Measurements from ENCODE around the gene RXRA.

DNA sequence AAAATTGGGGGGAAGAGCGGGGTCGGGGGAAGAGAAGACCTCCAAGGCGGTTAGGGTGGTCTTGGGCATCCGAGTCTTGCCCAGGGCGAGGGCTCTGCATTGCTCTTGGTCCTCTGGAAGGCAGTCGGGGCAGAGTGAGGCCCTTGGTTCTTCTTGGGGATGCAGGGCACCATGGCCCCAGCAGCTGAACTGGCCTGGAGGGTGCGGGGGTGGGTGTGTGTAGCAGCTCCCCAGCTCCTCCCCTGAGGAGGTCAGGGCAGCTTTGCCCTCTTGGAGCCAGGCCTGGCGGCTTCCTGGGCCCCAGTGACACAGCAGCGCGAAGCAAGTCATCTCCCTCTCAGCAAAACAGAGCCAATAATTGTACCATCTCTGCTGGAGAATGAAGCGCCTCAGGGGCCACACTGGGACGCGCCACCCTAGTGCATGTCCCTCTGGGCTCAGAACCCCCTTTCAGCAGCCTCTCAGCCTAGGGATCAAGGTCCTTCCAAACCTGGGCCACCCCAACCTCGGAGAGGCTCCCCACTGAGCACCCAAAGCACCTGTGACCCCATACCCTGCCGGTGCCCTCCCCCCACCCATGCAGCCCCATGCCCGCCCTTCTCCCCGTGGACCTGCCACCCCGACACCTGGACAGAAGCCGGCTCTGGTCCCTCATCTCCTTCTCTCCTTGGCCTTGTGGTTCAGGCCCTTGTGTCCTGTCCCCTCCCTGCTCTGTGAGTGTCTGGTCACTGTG lies 10.4 kb upstream of the RXRA start:
- no peak for TF ChIP-seq POLR2AphosphoS5 (IDR thresholded peaks at IDR 0.05)
- TF ChIP-seq, protein P1, sequence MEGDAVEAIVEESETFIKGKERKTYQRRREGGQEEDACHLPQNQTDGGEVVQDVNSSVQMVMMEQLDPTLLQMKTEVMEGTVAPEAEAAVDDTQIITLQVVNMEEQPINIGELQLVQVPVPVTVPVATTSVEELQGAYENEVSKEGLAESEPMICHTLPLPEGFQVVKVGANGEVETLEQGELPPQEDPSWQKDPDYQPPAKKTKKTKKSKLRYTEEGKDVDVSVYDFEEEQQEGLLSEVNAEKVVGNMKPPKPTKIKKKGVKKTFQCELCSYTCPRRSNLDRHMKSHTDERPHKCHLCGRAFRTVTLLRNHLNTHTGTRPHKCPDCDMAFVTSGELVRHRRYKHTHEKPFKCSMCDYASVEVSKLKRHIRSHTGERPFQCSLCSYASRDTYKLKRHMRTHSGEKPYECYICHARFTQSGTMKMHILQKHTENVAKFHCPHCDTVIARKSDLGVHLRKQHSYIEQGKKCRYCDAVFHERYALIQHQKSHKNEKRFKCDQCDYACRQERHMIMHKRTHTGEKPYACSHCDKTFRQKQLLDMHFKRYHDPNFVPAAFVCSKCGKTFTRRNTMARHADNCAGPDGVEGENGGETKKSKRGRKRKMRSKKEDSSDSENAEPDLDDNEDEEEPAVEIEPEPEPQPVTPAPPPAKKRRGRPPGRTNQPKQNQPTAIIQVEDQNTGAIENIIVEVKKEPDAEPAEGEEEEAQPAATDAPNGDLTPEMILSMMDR (IDR thresholded peaks at IDR 0.05): no peak
